ENCODE measurements around the gene GPR108.
"Not testable (repeated sequence)": the region's sequence is repeated elsewhere in the genome, so short reads cannot be mapped to it uniquely, and the experiment has no call there.

The GPR108 gene

GRCh38 chr19:6760606-6761005 is 23.2 kb upstream of the GPR108 start:
- no peak for DNase-seq

GRCh38 chr19:6754653-6755463 is 17.5 kb upstream of the GPR108 start:
- DNase-seq = no peak

DNA sequence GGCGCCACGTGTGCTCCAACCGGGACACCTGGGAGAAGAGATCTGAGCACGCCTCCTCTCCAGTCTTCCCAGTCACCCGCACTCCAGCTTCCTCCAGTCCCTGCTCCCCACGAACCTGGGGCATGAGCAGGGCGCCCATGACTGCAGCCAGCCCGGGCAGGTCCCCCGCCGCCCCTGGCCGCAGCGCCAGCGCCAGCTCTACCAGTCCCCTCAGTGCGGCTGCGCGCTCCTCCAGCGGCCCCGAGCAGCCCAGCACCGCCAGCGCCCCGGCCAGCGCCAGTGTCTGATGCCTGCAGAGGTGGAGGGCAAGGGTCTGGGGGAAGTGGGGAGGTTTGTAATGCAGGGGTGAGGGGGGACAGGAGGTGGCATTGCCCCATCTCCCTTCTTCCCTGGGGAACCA is 16.8 kb upstream of the GPR108 start:
- no peak for DNase-seq

- DNase-seq = no peak
Measured at GRCh38 chr19:6753178-6754031, 16.0 kb upstream of the GPR108 start.

- no peak for DNase-seq
Measured at GRCh38 chr19:6752256-6753177, 15.1 kb upstream of the GPR108 start.

DNA sequence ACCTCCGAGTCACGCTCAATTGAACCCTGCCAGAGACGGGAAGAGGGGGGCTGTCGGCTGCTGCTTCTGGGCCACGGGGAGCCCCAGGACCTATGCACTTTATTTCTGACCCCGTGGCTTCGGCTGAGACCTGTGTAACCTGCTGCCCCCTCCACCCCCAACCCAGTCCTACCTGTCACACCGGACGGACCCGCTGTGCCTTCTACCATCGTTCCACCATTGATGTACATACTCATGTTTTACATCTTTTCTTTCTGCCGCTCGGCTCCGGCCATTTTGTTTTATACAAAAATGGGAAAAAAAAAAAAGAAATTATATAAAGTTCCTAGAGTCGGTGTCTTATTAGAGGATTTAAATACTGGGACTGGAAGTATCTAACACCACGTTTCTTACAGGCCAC is 13.8 kb upstream of the GPR108 start:
- no peak for DNase-seq

DNA sequence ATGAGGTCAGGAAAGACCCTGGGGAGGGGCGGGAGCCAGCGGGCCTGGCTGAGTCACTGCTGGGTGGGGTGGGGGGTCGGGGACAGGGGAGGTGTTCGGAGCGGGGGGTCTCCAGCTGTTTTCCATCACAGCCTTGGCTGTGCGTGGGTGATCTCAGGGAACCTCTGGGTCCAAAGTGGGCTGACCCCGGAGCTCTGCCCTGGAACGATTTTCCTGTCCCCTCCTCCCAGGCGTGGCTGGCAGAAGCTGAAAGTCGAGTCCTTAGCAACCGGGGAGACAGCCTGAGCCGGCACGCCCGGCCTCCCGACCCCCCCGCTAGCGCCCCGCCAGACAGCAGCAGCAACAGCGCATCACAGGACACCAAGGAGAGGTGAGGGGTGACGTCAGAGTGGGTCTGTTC is 12.7 kb upstream of the GPR108 start:
- no peak for DNase-seq

DNA sequence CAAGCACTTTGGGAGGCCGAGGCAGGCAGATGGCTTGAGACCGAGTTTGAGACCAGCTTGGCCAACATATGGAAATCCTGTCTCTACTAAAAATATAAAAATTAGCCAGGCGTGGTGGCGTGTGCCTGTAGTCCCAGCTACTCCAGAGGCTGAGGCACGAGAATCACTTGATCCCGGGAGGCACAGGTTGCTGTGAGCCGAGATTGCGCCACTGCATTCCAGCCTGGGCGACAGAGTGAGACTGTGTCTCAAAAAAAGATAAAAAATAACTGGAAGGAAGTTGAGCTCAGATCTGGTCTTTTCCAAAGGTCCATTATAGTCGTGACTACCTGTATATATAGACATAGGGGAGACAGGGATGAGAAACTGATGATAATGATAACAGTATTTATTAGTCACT is 11.2 kb upstream of the GPR108 start:
- DNase-seq = not testable (repeated sequence)

DNA sequence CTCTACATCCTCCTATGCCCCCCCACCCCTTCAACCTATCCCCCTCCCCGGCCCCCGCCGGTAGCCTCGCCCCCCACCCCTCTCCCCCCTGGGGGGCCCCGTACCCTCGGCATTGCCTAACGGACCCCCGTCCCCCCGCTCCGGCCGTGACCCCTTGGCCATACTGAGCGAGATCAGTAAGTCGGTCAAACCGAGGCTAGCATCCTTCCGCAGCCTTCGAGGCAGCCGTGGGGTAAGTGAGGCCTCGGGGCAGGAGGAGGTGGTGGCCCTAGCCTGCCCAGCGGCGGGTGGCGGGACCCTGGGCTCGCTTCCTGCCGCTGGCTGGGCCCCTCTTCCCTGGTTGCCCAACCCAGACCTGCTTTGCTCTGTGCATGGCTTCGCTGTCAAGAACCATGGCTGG is 8.6 kb upstream of the GPR108 start:
- DNase-seq = no peak

- no peak for DNase-seq
Measured at GRCh38 chr19:6744381-6745301, 7.3 kb upstream of the GPR108 start.

DNA sequence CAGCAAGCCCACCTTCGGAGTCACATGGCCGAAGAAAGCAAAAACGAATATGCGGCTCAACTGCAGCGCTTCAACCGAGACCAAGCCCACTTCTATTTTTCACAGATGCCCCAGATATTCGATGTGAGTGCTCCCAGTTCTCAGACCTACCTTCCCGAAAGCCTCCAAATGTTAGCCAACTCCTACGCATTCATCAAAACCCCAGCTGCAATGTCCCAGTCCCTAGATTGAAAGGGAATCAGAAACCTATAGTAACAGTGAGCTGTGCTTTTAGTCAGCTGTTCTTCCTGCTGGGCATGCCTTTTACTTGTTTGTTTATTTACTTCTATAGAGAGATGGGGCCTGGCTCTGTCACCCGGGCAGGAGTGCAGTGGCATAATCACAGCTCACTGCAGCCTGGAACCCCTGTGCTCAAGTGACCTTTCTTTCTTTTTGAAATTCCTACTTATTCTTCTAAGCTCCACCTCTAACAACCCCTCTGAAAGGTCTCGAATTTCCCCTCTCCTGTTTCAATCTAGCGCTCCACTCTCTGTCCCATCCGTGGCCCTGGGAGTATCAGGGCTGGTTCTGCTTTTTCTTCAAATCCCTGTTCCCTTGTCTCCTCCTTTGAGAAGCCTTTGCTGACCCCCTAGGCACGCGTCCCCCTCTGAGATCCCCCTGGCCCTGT is 6.5 kb upstream of the GPR108 start:
- DNase-seq = no peak

- no peak for DNase-seq
Measured at GRCh38 chr19:6743066-6743465, 5.7 kb upstream of the GPR108 start.

GRCh38 chr19:6740589-6741343 is 3.4 kb upstream of the GPR108 start:
- DNase-seq = no peak

DNA sequence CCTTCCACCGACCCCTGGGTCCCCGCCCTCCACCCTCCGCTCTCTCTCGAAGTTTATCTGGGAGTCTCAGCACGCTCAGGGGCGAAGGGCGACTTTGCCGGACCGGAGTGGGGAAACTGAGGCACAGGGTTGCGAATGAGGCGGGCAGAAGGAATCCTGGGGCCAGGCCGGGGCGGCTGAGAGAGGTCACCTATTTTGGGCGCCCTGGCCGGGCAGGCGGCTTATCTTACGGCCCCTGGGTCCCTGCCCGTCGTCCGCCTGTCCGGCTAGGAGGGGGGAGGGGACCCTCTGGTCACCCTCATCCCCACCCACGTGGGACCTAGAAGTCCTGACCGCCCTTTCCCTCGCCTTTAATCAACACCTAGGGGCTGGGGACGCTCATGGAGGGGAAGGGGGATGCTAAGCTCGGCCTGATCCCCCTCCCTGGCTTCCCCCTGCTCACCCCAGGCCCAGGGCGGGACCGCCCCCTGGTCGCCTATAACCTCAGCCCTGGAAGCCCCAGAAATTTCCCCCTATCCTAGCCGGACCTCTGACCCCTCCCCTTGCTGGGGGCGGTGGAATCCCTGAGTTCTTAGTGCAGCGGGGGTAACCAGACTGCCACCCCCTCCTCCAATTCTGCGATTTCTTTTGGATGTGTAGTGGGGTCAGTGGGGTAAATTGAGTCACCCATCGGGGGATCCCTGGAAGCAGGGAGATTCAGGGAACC is 2.7 kb upstream of the GPR108 start:
- no peak for DNase-seq

DNA sequence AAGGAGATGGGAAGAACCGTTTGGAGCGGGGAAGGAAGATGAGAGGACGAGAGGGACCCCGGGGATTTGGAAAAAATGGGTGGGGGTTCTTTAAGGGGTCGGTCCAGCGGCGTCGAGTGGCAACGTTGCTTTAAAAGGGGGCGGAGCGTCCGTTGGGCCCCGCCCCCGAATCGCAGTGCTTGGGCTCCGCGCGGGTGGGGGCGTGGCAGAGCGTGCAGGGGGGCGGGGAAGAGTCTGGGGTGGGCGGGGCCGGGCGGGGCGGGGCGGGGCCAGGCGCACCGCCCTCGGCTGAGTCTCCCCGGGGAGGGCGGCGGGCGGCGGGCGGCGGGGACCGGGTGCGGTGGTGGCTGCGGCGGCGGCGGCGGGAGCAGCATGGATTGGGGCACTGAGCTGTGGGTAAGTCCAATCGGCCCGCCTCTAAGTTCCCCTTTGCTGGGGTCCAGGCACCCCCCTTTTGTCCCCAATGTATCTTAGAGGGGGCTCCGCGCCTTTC is 2.1 kb upstream of the GPR108 start, which contains the start of gene TRIP10:
Gene TRIP10 (plus strand): TSS at position 291 of the 493 bp plus-strand sequence. CDS start 82 bp downstream, at position 373.
- no peak for DNase-seq

- no peak for DNase-seq
Measured at GRCh38 chr19:6738787-6739389, 1.5 kb upstream of the GPR108 start.

DNA sequence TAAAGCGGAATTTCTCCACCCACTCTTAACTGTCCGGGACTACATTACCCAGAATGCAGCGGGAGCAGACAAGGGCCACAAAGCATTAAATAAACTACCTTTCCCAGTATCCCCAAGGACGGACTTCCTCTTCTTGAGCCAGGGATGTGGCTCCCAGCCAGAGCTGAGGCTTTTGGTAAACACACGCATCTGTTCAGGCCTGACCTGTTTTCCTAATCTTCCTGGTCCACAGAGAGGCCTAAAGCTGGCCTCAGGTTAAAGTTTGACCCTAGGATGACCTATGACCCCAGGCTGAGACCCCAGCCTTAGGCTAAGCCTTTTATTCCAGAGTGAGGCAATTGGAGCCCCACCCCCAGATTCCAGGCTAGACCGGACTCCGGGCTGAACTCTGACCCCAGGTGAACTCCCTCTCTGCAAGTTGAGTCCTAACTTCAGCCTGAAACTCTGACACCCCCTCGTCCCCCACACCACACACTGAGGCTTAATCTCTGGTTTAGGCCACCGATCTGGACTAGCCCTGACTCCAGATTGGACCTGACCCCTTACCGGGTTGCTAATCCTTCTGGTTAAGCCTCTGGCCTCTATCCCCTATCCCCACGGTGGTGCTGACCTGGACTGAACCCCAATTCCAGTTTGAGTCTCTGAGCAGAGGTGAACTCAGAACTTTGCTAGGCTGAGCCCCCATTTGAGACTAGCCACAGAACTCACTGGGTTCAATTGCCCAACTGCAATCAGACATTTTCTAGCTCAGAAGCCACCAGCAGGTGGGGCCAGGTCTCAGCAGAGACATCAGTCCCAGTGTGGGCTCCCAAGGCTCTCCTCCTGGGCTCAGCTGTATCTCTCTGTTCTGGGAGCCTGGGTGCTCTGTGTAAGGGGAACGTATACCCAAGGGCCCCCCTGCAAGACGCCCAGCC is 750 bp upstream of the GPR108 start:
- no peak for DNase-seq

DNA sequence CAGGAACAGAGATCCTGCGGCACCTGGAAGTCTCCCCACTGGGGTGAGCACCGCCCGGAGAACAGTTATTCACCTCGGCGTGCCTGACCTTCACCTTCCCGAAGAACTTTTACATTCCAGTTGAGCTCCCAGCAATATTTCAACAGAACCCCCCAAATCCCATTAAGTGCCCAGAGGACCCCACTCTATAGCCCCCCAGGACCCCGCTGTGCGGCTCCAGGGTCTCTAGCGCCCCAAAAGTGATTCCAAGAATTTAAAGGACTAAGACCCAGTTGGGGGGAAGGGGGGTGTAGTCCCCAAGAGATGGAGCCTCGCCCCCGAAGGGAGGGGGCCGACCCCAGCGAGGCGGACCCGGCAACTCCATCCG is 480 bp downstream of the GPR108 start:
- no peak for DNase-seq

All from NCI-H1694 (cell line).